A673 (cell line): Measurements from ENCODE around the gene MLST8.

Experiments
- EZH2 ChIP-seq: fragments of 200-600 bp; sonication (generic); IDR thresholded peaks from 2 replicates; pipeline ENCODE4 v1.6.1; 2017; ENCODE audit warnings: borderline replicate concordance, low read depth, mild to moderate bottlenecking, mixed read lengths, antibody characterized with exemption, low read length; ENCODE audit not compliant: poor library complexity, severe bottlenecking
- TF ChIP-seq, protein P1 (sequence below): fragments of 300-800, 200-600 bp; sonication (generic); conservative IDR thresholded peaks from 2 replicates; pipeline ENCODE4 v1.5.1; 2017; ENCODE audit warnings: low read depth, mild to moderate bottlenecking, antibody characterized with exemption, low read length, moderate library complexity, mixed read lengths

DNA sequence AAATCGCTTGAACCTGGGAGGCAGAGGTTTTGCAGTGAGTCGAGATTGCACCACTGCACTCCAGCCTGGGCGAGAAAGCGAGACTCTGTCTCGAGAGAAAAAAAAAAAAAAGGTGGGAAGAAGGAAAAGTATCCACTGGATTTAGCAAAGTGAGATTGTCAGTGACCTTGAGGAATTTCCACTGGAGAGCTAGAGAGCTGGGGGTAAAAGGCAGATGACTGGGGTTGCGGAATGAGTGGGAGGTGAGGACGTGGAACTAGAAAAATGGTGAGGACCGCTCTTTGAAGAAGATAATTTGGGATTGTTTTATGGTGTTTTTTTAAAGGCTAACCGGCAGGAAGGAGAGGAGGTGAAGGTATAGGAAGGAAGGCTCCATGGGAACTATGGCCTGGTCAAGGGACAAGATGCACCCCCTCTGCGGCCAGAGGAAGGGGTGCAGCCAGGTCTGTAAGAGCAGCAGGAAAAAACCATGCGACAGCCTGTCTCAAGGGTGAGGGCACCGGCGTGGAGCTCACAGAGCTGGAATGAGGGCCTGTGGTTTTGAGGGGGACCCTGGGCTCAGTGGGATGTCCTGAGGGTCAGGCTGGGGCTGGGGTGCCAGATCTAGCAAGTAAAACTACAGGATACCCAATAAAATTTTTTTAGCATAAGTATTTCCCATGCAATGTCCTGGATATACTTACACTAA lies 694 bp upstream of the MLST8 start:
- TF ChIP-seq, protein P1, sequence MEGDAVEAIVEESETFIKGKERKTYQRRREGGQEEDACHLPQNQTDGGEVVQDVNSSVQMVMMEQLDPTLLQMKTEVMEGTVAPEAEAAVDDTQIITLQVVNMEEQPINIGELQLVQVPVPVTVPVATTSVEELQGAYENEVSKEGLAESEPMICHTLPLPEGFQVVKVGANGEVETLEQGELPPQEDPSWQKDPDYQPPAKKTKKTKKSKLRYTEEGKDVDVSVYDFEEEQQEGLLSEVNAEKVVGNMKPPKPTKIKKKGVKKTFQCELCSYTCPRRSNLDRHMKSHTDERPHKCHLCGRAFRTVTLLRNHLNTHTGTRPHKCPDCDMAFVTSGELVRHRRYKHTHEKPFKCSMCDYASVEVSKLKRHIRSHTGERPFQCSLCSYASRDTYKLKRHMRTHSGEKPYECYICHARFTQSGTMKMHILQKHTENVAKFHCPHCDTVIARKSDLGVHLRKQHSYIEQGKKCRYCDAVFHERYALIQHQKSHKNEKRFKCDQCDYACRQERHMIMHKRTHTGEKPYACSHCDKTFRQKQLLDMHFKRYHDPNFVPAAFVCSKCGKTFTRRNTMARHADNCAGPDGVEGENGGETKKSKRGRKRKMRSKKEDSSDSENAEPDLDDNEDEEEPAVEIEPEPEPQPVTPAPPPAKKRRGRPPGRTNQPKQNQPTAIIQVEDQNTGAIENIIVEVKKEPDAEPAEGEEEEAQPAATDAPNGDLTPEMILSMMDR, result no peak
- TF ChIP-seq EZH2, result no peak
